ENCODE data around the gene DUS2.
"Not testable (repeated sequence)": the region's sequence is repeated elsewhere in the genome, so short reads cannot be mapped to it uniquely, and the experiment has no call there.

DUS2 gene

GRCh38 chr16:68091380-68092261 lies 68.5 kb downstream of the DUS2 start:
- DNase-seq (ENCODE audit: low read depth), result peak; percentile 70

- not testable (repeated sequence) for DNase-seq (ENCODE audit: low read depth)
Observed at GRCh38 chr16:68092275-68092674, 69.2 kb downstream of the DUS2 start.

GRCh38 chr16:68093816-68094613 lies 70.9 kb downstream of the DUS2 start:
- DNase-seq (ENCODE audit: low read depth), result peak; percentile 65

- no peak for DNase-seq (ENCODE audit: low read depth)
Observed at GRCh38 chr16:68094614-68094934, 71.5 kb downstream of the DUS2 start.

- DNase-seq (ENCODE audit: low read depth), result no peak
Observed at GRCh38 chr16:68096491-68096890, 73.4 kb downstream of the DUS2 start.

- DNase-seq (ENCODE audit: low read depth), result peak; percentile 18
Observed at GRCh38 chr16:68097088-68097487, 74.0 kb downstream of the DUS2 start.

GRCh38 chr16:68097895-68098294 lies 74.8 kb downstream of the DUS2 start:
- no peak for DNase-seq (ENCODE audit: low read depth)

GRCh38 chr16:68100488-68100887 lies 77.4 kb downstream of the DUS2 start:
- no peak for DNase-seq (ENCODE audit: low read depth)

- peak; percentile 40 for DNase-seq (ENCODE audit: low read depth)
Observed at GRCh38 chr16:68105611-68106010, 82.5 kb downstream of the DUS2 start.

GRCh38 chr16:68107230-68107928 lies 84.3 kb downstream of the DUS2 start:
- DNase-seq (ENCODE audit: low read depth), result not testable (repeated sequence)

- not testable (repeated sequence) for DNase-seq (ENCODE audit: low read depth)
Observed at GRCh38 chr16:68109156-68109555, 86.1 kb downstream of the DUS2 start.

- not testable (repeated sequence) for DNase-seq (ENCODE audit: low read depth)
Observed at GRCh38 chr16:68110611-68111010, 87.5 kb downstream of the DUS2 start.

- DNase-seq (ENCODE audit: low read depth), result no peak
Observed at GRCh38 chr16:68111379-68111778, 88.3 kb downstream of the DUS2 start.

- DNase-seq (ENCODE audit: low read depth), result no peak
Observed at GRCh38 chr16:68113059-68113761, 90.1 kb downstream of the DUS2 start.

- no peak for DNase-seq (ENCODE audit: low read depth)
Observed at GRCh38 chr16:68113765-68114240, 90.7 kb downstream of the DUS2 start.

GRCh38 chr16:68114939-68115338 lies 91.9 kb downstream of the DUS2 start:
- DNase-seq (ENCODE audit: low read depth), result peak; percentile 50

- no peak for DNase-seq (ENCODE audit: low read depth)
Observed at GRCh38 chr16:68115851-68116250, 92.8 kb downstream of the DUS2 start.

GRCh38 chr16:68116256-68116867 lies 93.3 kb downstream of the DUS2 start:
- peak; percentile 34 for DNase-seq (ENCODE audit: low read depth)

GRCh38 chr16:68117884-68118283 lies 94.8 kb downstream of the DUS2 start:
- DNase-seq (ENCODE audit: low read depth), result no peak

GRCh38 chr16:68118954-68119353 lies 95.9 kb downstream of the DUS2 start:
- DNase-seq (ENCODE audit: low read depth), result not testable (repeated sequence)

- DNase-seq (ENCODE audit: low read depth), result not testable (repeated sequence)
Observed at GRCh38 chr16:68120496-68120895, 97.4 kb downstream of the DUS2 start.
